Head of caudate nucleus (tissue), 42 donors: ENCODE measurements around the gene KPNA6.

Experiments used
- DNase-seq, 42 donors: peaks; one replicate each; pipeline versions ENCODE4 v3.0.0 to v3.0.0-alpha.2; 2020 to 2021; ENCODE audit warnings: mixed read lengths in 7 of 42
- intact Hi-C: fragments of 100-400 bp; cut with DNase I; formaldehyde crosslinking; loops from one replicate; pipeline ENCODE4 v1.15.0; 2022

KPNA6 gene

DNA sequence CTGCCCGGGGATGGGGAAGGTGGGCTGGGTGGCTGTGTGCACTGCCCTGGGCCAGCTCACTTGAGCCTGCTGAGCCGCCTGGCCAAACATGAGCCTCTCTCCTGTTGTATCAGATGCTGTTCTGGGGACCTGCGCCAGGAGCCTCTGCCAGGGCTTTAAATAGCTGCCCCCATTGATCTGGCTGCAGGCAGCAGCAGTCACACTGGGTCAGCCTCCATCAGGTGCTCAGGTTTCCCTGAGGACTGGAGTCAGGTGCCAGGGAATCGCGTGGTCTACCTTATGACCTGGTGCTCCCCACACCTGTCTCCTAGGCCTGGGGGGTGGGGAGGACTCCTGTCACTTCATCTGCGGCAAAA is 91.8 kb downstream of the KPNA6 start:
- intact Hi-C loops, result no loop called here

DNA sequence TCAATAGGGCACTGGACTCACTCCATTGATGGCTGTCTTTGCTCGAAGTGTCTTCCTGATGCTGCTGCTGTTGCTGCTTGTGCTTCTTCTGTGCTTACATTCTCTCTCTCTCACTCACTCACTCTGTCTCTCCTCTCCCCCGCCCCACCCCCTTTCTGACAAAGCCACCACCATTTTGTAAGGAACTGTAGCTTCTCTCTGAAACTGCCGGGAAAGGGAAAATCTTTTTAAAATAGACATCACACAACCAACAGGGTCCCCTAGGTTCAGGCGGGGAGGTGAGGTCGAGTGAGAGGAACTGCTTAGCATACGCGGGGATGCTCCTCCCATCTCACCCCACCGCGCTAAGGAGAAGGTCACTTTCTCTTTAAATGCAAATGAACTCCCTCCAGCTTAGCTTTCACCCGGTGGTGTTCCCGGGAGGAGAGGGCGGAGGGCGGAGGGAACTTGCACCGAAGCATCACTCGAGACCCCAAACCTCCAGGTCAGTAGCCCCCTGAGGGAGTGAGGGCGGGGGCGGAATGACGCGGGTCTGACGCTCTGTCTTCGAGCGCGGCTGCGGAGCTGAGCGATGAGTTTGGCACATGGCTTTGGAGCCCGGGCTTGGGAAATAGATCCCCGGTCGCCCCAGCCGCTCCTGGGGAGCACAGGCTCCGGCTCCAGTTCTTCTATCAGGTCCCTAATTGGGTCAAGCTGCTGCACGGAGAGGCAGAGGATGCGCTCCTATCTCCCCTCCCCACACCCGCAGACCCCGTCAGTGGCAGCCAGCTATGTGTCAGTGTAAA is 92.6 kb downstream of the KPNA6 start, which contains the start of gene CCDC28B:
CCDC28B (plus strand) TSS at position 370 of the 785 bp plus-strand sequence. CDS start 1,341 bp downstream, outside the sequence.
- intact Hi-C loops, result no loop called here
- peak; percentile 28 to 82 (median 66) for DNase-seq

More for the DNA sequence above, 91.8 kb downstream of the KPNA6 start:
- peak in 20 of 42 donors; percentile 15 to 57 (median 40) for DNase-seq

DNA sequence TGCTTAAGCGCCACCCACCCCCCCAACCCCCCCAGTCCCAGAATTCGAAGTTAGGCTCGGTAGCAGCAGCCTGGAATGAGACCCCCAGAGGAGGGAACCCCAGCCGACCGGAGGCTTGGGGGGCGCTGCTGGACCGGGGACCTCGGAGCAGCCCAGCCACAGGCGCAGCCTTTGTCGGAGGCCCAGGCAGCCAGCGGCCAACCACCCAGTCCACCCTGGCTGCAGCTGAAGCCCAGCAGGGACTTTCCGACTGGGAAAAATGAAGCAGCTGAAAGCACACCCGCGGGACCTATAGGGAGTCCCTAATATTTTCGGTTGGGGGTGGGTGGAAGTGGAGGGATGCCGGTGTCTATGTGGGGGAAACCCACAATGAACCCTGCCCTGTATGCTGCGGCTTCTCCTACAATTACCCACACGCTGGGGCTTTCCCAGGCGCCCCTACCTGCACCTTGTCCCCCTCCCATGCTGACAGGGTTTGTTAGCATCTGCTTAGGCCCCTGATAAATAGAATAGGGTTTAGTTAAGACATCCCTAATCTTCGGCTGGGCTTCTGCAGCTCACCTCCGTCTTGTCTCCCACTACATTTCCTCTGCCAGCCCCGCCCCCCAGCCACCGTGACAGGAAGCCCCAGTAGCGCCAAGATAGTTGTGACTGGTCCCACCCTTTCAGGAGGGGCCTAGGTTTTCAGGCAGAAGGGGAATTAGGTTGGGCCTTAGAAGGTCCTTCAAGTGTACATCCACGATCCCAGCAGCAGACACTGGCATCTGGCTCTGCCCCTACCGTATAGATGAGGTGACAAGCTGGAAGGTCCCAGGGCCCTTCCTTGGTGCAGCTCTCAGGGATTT is 93.4 kb downstream of the KPNA6 start:
- DNase-seq, result peak; percentile 50 to 86 (median 73)
- intact Hi-C loops, result no loop called here

GRCh38 chr1:32204943-32205361 is 97.1 kb downstream of the KPNA6 start:
- peak in 2 of 42 donors; percentile 28 to 34 for DNase-seq
- intact Hi-C loops, result no loop called here

- DNase-seq, result peak; percentile 74 to 95 (median 89)
- intact Hi-C loops, result no loop called here
These were observed 97.8 kb downstream of the KPNA6 start, which contains the start of gene IQCC for GRCh38 chr1:32205401-32206370. Gene IQCC, plus strand, starts transcription at chr1:32205671. Its CDS starts 11 bp downstream, at chr1:32205682.

GRCh38 chr1:32208469-32208868 is 100.6 kb downstream of the KPNA6 start:
- intact Hi-C loops, result no loop called here
- no peak for DNase-seq

DNA sequence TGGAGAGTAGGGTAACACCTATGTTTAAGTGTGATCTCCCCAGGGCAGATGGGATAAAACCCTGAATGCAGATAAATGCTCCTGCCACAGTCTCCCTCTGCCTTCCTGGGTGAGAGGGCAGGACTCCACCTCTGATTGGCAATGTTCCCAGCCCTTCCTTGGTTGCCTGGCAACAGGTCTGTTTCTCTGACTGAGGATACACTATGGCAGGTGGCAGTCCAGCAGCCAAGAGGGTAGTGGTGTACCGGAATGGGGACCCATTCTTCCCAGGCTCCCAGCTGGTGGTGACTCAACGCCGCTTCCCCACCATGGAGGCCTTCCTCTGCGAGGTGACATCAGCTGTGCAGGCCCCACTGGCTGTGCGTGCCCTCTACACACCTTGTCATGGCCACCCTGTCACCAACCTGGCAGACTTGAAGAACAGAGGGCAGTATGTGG is 101.1 kb downstream of the KPNA6 start, which contains the start of gene DCDC2B:
DCDC2B (plus strand) TSS at position 199 of the 438 bp plus-strand sequence; CDS start at position 204, 5 bp downstream.
- peak in 25 of 42 donors; percentile 21 to 77 (median 42) for DNase-seq
- intact Hi-C loops, result no loop called here

DNA sequence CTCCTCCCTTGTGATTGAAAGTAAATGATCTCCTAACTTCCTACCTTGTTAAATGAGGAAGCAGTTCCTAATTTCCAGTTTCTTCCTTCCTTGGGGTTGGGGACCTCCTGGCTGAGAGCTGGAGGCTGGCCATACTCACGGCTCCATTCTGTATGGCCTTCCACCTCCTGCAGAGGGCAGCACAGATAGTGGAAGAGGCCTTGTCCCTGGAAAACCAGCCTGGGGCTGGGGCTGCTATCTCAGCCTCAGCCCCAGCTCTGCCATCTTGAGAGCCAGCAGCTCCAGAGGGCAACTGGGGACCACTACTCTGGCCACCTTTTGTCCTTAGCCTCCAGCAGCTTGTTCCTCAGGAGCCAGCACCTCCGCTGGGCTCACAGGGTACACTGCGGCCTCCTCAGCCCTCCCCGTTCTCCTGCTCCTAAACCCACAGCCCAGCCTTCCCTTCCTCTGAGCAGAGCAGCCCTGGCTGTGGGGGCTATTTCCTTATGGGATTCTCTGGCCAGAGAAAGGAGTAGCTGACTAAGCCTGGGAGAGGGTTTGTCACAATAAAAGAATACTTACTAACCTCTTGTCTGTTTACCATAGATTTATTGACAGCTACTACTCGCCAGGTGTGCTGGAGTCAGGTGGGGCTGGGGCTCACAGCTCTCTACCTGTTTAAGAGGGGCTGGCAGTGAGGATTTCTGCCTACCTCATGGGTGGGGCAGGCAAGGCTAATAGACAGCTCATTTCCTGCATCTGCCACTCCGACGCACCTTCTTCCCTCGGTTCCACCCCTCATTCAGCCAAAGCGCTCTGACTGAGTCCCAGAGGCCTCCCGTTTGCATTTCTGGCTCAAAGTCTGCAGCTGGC is 108.0 kb downstream of the KPNA6 start:
- peak; percentile 38 to 87 (median 70) for DNase-seq
- intact Hi-C loops, result no loop called here

GRCh38 chr1:32216566-32216965 is 108.7 kb downstream of the KPNA6 start:
- intact Hi-C loops, result no loop called here
- no peak for DNase-seq

- intact Hi-C loops, result no loop called here
- no peak for DNase-seq
These were observed 111.2 kb downstream of the KPNA6 start for GRCh38 chr1:32219022-32219421.

DNA sequence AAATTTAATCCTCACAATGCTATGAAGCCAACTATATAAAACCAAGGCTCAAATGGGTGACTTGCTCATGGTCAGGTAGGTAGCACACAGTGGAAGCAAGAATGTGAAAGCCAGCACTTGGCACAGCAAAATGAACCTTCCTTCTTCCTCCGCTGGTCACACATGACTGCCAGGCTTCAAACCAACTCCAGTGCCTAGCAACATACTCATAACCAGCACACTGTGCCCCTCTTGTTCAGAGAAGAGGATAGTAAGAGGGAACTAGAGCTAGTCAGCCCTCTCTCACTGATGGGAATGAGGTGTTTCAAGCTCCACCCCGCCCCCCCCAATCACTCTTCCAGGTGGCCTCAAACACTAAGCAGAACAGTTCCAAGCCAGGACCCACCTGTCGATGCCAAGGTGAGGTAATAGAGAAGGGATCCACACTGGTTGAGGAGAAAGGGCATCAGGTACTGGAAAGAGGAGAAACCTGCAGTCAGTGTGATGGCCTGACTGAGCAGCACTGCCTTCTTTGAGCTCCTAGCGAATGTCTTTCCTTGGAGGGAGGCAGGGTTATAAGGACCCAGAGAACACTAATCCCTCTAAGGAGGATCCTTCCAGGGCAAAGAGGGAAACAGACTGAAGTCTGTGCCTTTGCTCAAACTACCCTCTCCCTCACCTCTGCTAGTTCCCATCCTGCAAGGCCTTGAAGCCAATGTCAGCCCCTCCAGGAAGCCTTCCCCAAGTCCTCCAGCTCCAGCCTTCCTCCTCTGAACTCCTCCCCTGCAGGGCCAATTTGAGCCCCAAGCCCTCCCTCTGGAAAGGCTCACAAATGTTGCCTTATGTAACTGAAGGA is 113.1 kb downstream of the KPNA6 start:
- intact Hi-C loops, result loop anchor here (10.0 kb wide), 1 partner anchor 174 kb away; the partner anchor contains the start of gene BSDC1
- no peak for DNase-seq

DNA sequence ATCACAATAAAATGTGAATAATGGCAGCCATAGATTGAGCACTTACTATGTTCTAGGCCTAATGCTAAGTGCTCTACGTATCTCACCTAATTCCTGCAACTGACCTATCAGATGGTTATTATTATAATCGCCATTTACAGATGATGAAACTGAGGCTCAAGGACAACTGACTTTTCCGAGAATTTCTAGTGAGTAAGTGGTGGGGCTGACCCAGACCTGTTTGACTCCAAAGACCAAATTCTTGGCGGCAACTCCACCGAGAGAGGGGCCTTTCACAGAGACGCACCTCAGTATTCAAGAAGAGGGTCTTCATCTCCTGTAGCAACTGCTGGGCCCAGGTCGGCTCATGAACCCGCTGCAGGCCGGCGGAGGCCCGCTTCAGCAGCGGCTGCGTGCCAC is 113.7 kb downstream of the KPNA6 start:
- intact Hi-C loops, result loop anchor here (10.0 kb wide), 1 partner anchor 173 kb away; the partner anchor contains the start of gene BSDC1
- DNase-seq, result no peak

GRCh38 chr1:32221980-32222755 is 114.3 kb downstream of the KPNA6 start, which contains the start of the genes EIF3I and TMEM234:
Gene EIF3I, plus strand, starts transcription at chr1:32222407. Its CDS starts 35 bp downstream, at chr1:32222442.
Gene TMEM234, minus strand, starts transcription at chr1:32222353. Its CDS starts 31 bp downstream, at chr1:32222322.
- intact Hi-C loops, result loop anchor here (10.0 kb wide), 1 partner anchor 173 kb away; the partner anchor contains the start of gene BSDC1
- peak; percentile 85 to 98 (median 95) for DNase-seq

GRCh38 chr1:32223683-32224082 is 115.8 kb downstream of the KPNA6 start:
- DNase-seq, result no peak
- intact Hi-C loops, result loop anchor here (10.0 kb wide), 1 partner anchor 171 kb away; the partner anchor contains the start of gene BSDC1

DNA sequence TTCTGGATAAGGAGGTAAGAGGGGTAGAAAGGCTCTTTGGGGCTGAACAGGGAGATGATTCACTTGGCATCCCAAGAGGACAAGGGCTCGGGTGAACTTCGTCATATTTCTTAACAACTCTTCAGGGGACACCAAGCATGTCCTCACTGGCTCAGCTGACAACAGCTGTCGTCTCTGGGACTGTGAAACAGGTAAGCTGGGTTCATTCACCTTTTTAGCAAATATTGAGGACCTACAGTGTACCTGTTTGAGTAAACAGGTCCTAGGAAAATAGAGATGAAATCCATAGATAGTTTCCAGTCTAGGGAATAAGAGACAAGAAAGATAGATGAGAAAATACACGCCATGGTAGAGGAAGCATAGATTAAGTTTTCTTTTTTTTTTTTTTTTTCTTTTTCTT is 116.4 kb downstream of the KPNA6 start:
- intact Hi-C loops, result loop anchor here (10.0 kb wide), 1 partner anchor 171 kb away; the partner anchor contains the start of gene BSDC1
- DNase-seq, result no peak
